Measurements from ENCODE around the gene LRTM1.

LRTM1 gene

DNA sequence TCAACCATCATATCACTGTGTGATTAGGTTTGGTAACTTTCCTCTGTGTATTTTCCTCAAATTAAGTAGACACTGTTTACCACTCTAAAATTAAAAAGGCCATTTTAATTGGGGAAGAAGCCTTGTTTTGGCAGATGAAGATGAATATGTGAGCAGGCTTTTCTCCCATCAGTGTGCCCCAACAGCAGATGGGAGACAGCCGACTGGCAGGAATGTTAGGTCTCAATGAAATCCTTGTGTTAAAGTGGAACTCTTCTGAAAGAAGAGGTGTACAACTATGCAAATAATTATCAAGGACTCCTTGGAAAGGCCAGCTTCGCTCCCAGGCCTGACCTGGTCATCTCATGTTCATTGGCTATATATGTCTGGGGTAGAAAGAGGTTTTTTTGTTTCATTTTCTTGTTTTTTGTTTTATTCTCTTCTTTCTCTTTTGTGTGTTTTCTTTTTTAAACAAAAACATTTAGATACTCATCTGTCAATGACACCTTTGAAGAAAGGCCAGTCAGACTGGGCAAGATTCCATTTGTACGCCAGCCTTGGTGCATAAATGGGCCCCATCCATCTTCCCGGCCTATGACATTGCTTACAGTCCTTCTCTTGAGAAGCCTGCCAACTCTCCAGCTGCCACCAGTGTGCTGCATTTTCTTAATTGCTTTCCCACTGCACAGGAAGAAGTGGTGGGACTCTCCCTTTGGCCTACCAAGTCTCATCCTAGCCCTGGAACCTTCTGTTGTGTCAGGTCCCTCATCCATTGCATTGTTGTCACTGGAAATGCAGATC lies 25.8 kb downstream of the LRTM1 start:
- Mint-ChIP-seq H3K4me1 (peaks cover 40% of the 10 kb centered on the region), H3K9me3 (no peaks in the 10 kb centered on the region), H3K4me3 (no peak overlapping the region), H3K27ac (no peak overlapping the region), H3K36me3 (ENCODE audit: low read depth) (no peaks in the 10 kb centered on the region), H3K27me3 (ENCODE audit: low read depth, poor library complexity) (peaks cover 5% of the 10 kb centered on the region)
- TF ChIP-seq, protein P1, sequence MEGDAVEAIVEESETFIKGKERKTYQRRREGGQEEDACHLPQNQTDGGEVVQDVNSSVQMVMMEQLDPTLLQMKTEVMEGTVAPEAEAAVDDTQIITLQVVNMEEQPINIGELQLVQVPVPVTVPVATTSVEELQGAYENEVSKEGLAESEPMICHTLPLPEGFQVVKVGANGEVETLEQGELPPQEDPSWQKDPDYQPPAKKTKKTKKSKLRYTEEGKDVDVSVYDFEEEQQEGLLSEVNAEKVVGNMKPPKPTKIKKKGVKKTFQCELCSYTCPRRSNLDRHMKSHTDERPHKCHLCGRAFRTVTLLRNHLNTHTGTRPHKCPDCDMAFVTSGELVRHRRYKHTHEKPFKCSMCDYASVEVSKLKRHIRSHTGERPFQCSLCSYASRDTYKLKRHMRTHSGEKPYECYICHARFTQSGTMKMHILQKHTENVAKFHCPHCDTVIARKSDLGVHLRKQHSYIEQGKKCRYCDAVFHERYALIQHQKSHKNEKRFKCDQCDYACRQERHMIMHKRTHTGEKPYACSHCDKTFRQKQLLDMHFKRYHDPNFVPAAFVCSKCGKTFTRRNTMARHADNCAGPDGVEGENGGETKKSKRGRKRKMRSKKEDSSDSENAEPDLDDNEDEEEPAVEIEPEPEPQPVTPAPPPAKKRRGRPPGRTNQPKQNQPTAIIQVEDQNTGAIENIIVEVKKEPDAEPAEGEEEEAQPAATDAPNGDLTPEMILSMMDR (IDR thresholded peaks at IDR 0.05), result no peak
- no peak for DNase-seq

DNA sequence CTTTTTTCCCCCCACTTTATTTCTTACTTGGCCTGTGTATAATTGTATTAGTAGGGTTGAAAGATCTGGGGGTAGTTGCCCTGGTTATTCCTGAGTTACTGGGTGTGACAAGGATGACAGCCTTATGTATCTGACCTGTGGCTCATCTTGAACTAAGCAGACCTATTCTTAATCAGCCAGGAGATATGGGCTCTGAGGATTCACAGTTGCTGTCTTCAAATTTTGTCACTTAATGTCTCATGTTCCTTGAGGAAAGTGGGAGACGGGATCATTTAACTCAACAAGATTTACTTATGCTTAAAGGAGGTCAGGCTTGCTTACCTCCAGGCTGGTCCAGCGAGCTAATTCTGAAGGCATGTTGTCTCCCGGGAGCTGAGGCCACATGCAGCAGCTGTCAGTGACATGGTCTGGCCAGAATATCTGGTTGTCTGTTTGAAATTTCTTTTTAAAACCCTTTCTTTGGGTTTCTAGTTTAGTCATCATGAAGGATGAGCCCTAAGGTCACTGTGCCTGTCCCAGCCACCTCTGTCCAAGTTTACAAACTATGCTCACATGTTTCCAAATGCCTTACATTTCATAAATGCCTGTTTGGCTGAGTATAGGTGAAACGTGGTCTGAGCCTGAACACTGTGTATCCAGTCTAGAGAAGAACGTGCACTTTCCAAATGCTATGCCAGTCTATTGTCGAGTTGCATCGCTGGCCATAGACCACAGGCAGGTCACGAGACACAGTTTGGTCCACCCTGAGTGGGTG lies 26.8 kb downstream of the LRTM1 start:
- no peaks in the 10 kb centered on the region for H3K36me3 Mint-ChIP-seq (ENCODE audit: low read depth)
- H3K9me3 Mint-ChIP-seq, result no peaks in the 10 kb centered on the region
- peak overlapping the region; percentile 14 for H3K27ac Mint-ChIP-seq
- no peak for DNase-seq
- H3K4me3 Mint-ChIP-seq, result no peak overlapping the region
- TF ChIP-seq, protein P1 (IDR thresholded peaks at IDR 0.05), result no peak
- peaks cover 32% of the 10 kb centered on the region for H3K4me1 Mint-ChIP-seq
- peaks cover 5% of the 10 kb centered on the region for H3K27me3 Mint-ChIP-seq (ENCODE audit: low read depth, poor library complexity)

DNA sequence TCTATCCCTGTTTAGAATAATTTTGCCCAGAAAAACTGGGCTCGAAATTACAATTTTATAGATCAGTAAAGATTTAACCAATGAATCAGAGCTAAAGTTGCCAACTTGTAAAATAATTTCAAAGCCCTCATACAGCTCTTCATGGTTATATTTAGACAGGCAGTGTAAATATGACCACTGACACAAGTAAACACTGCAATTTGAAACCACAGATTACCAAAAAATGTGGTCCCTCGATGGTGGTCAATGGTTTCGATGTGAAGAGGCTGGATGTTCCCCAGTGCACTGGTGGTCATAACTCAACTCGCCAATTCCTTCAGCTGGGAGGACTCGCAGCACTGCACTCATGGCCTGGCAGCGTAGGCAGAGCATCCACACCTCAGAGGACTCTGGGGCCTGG lies 28.6 kb downstream of the LRTM1 start:
- no peak overlapping the region for H3K27ac Mint-ChIP-seq
- TF ChIP-seq, protein P1 (IDR thresholded peaks at IDR 0.05), result no peak
- peak; percentile 6 for DNase-seq
- H3K36me3 Mint-ChIP-seq (ENCODE audit: low read depth), result no peaks in the 10 kb centered on the region
- H3K27me3 Mint-ChIP-seq (ENCODE audit: low read depth, poor library complexity), result peaks cover 9% of the 10 kb centered on the region
- H3K4me1 Mint-ChIP-seq, result peaks cover 32% of the 10 kb centered on the region
- no peaks in the 10 kb centered on the region for H3K9me3 Mint-ChIP-seq
- H3K4me3 Mint-ChIP-seq, result no peak overlapping the region

DNA sequence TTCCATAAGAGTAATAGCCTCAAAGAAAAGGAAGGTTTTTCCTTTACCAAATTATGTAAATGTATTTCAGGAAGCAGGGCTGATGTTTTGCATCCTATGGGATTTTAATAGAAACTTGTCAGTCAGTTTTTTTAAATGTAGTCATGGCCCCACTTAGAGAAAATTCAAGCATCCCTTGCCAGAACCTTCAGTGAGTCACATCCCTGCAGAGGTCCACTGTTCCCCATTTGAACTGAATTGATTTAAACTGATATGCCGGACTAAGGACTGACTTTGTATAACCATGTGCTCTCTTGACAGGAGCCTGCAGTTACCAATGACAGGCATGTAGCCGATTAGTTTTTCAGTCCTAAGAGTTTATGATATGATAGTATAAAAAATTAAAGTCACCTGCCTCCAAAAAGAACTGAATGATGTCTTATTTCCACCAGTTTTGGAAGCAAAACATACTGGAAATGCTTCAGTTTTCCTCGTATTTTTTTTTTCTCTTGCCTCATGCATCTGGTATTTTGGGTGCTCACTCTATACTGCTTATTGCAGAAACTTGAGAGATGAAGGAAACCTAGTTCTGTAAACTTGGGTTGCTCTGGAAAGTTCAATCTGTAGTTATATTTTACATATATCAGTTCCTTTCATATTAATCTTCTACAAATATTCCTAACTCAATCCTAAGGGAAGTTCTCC lies 30.7 kb downstream of the LRTM1 start:
- Mint-ChIP-seq H3K4me3 (no peak overlapping the region), H3K27me3 (ENCODE audit: low read depth, poor library complexity) (peaks cover 9% of the 10 kb centered on the region), H3K9me3 (no peaks in the 10 kb centered on the region), H3K4me1 (peaks cover 33% of the 10 kb centered on the region), H3K36me3 (ENCODE audit: low read depth) (no peaks in the 10 kb centered on the region), H3K27ac (no peak overlapping the region)
- DNase-seq, result no peak
- TF ChIP-seq, protein P1 (IDR thresholded peaks at IDR 0.05), result no peak

DNA sequence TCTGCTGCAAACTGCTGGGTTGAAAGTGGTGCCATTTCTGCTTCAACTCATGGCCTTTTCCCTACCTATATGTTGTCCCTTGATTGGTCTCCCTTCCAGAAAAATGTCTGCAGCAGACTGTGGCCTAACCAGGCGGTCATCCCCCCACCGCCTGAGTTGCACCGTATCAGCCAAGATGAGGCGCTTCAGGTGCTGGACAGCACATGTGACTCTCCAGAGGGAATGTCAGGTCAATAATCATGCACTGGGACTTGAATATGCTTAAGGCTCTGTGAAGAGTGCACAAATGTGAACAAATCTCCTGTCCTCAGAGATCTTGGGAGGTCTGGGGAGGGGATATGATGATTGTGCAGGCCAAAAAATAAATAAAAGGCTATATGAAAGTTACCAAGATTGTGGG lies 32.2 kb downstream of the LRTM1 start:
- H3K27me3 Mint-ChIP-seq (ENCODE audit: low read depth, poor library complexity), result peaks cover 9% of the 10 kb centered on the region
- TF ChIP-seq, protein P1 (IDR thresholded peaks at IDR 0.05), result no peak
- no peak for DNase-seq
- no peak overlapping the region for H3K4me3 Mint-ChIP-seq
- H3K4me1 Mint-ChIP-seq, result peaks cover 32% of the 10 kb centered on the region
- no peak overlapping the region for H3K27ac Mint-ChIP-seq
- H3K9me3 Mint-ChIP-seq, result no peaks in the 10 kb centered on the region
- H3K36me3 Mint-ChIP-seq (ENCODE audit: low read depth), result no peaks in the 10 kb centered on the region

All from nephron progenitor cell (in vitro differentiated cells).